Mesendoderm (in vitro differentiated cells): ENCODE data around the gene H6PD.
A peak's percentile ranks its signal among the peaks of the same experiment; 100 is the strongest.

Experiments used
- DNase-seq: peaks from one replicate; pipeline ENCODE4 v3.0.0; 2013
- H2AK5ac ChIP-seq: 2 replicates; pipeline ENCODE4 v1.6.1; 2013; ENCODE audit warnings: low read length, inconsistent platforms
- H2BK120ac ChIP-seq: 2 replicates; pipeline ENCODE4 v1.6.1; 2013; ENCODE audit warnings: low read depth, mild to moderate bottlenecking, low read length, moderate library complexity, mixed read lengths
- H2BK15ac ChIP-seq: replicated peaks from 2 replicates; pipeline ENCODE4 v1.6.1; 2013; ENCODE audit warnings: low read depth, mild to moderate bottlenecking, moderate library complexity
- H2BK5ac ChIP-seq: 2 replicates; pipeline ENCODE4 v1.6.1; 2013; ENCODE audit warnings: low read length, inconsistent platforms
- H3K18ac ChIP-seq: 2 replicates; pipeline ENCODE4 v1.6.1; 2013; ENCODE audit warnings: mild to moderate bottlenecking, low read length, mixed read lengths
- H3K23ac ChIP-seq: one replicate; pipeline ENCODE4 v1.6.1; 2013; ENCODE audit warnings: low read length
- H3K27ac ChIP-seq: 2 replicates; pipeline ENCODE4 v1.5.1; 2013; ENCODE audit warnings: low read depth, mild to moderate bottlenecking, inconsistent platforms, low read length, moderate library complexity
- H3K27me3 ChIP-seq: 2 replicates; pipeline ENCODE4 v1.6.1; 2013; ENCODE audit warnings: low read length, control low read depth, mild to moderate bottlenecking, inconsistent platforms; ENCODE audit not compliant: insufficient read depth, poor library complexity
- H3K36me3 ChIP-seq: 2 replicates; pipeline ENCODE4 v1.6.1; 2013; ENCODE audit warnings: low read length, inconsistent platforms; ENCODE audit not compliant: control insufficient read depth, insufficient read depth
- H3K4ac ChIP-seq: one replicate; pipeline ENCODE4 v1.6.1; 2013; ENCODE audit warnings: low read depth, mild to moderate bottlenecking, low read length, moderate library complexity
- H3K4me1 ChIP-seq: 2 replicates; pipeline ENCODE4 v1.6.1; 2013; ENCODE audit warnings: low read depth, low read length, inconsistent platforms; ENCODE audit not compliant: control insufficient read depth
- H3K4me2 ChIP-seq: 2 replicates; pipeline ENCODE4 v1.6.1; 2013; ENCODE audit warnings: low read length
- H3K4me3 ChIP-seq: 2 replicates; pipeline ENCODE4 v1.5.1; 2013; ENCODE audit warnings: mild to moderate bottlenecking, low read length
- H3K56ac ChIP-seq: one replicate; pipeline ENCODE4 v1.6.1; 2013; ENCODE audit warnings: low read length
- H3K79me1 ChIP-seq: 2 replicates; pipeline ENCODE4 v1.6.1; 2013; ENCODE audit warnings: low read length, inconsistent platforms
- H3K79me2 ChIP-seq: 2 replicates; pipeline ENCODE4 v1.6.1; 2013; ENCODE audit warnings: mild to moderate bottlenecking, low read length; ENCODE audit not compliant: control insufficient read depth, insufficient read depth
- H3K9ac ChIP-seq: 2 replicates; pipeline ENCODE4 v1.6.1; 2013; ENCODE audit warnings: low read length, inconsistent platforms
- H4K5ac ChIP-seq: one replicate; pipeline ENCODE4 v1.6.1; 2013; ENCODE audit warnings: low read length
- H4K8ac ChIP-seq: one replicate; pipeline ENCODE4 v1.6.1; 2013; ENCODE audit warnings: low read depth, mild to moderate bottlenecking, control low read depth, low read length, moderate library complexity
- WGBS: extraction: QIAGEN DNeasy Blood & Tissue Kit; methylation state at CpG from one replicate; pipeline ENCODE4 v1.1.7; 2013; ENCODE audit warnings: low lambda C conversion rate, missing lambda C conversion rate; ENCODE audit not compliant: insufficient coverage; ENCODE audit errors: extremely low coverage; 5-methylcytosine and 5-hydroxymethylcytosine counted together

The H6PD gene

DNA sequence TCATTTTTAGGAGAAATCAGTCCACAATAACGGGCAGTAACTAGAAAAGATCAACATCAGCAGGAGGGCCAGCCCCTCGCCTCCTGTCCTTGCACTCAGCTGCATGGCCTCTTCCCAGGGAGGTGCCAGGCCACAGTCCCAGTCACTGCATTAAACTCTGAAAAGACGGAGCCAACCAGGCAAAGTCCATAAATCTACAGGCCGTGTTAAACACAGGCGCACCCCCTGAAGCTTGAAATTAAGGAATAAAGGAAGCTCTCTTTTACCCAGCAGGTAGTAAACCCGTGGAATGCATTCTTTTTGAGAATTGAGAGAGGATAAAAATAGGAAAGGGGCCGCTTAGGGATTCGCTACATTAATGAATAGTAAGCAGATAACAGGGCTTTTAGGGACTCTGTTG lies 18.4 kb downstream of the H6PD start:
- Histone ChIP-seq H3K4me1 (peaks cover 3% of the 10 kb centered on the region), H3K27me3 (no peaks in the 10 kb centered on the region), H3K4ac (no peak overlapping the region), H2BK15ac (no peak overlapping the region), H2BK5ac (no peak overlapping the region), H4K8ac (no peak overlapping the region), H3K56ac (no peak overlapping the region), H3K4me3 (no peak overlapping the region), H2AK5ac (no peak overlapping the region), H3K23ac (no peak overlapping the region), H3K27ac (no peak overlapping the region), H3K36me3 (no peaks in the 10 kb centered on the region), H3K79me1 (no peaks in the 10 kb centered on the region), H2BK120ac (no peak overlapping the region), H3K4me2 (no peak overlapping the region), H3K18ac (no peak overlapping the region), H4K5ac (no peak overlapping the region), H3K9ac (no peak overlapping the region), H3K79me2 (no peaks in the 10 kb centered on the region)
- DNase-seq: peak; percentile 40
- WGBS: no CpG with 5 or more reads among the region's 8 CpGs

DNA sequence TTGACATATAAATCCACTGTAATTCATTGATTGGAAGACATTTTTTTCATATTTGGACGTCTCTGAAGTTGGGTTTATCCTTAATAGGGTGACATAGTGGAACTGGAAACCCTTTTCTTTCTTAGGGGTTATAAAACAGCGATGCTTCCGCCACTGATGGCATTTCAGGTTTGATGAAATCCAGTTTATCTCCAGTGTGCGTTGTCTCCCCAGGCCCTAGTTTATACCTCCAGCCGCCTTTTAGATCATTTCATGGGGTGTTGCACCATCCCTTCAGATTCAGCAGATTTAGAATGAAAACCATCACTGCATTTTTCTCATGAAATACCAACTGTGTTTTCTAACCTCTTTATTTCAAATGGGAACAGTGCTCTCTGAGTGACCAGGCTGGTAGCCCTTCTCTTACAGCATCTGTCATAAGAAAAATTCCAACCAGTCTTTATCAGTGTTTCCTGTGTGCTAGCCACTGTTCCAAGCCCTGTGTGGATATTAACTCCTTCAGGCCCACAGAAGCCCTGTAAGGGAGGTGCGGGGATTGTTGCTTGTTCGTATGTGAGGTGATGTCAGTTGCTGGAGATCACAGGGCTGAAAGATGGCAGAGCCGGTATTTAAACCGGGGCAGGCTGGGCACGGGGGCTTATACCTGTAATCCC lies 19.0 kb downstream of the H6PD start:
- Histone ChIP-seq H3K27me3 (no peaks in the 10 kb centered on the region), H3K79me1 (no peaks in the 10 kb centered on the region), H3K4me2 (no peak overlapping the region), H3K4ac (no peak overlapping the region), H2AK5ac (no peak overlapping the region), H2BK15ac (no peak overlapping the region), H4K8ac (no peak overlapping the region), H3K56ac (no peak overlapping the region), H3K79me2 (no peaks in the 10 kb centered on the region), H2BK120ac (no peak overlapping the region), H4K5ac (no peak overlapping the region), H3K36me3 (no peaks in the 10 kb centered on the region), H3K27ac (no peak overlapping the region), H3K18ac (no peak overlapping the region), H3K4me3 (no peak overlapping the region), H3K23ac (no peak overlapping the region), H3K9ac (no peak overlapping the region), H2BK5ac (no peak overlapping the region), H3K4me1 (peaks cover 3% of the 10 kb centered on the region)
- peak; percentile 37 for DNase-seq
- no CpG with 5 or more reads among the region's 10 CpGs for WGBS

DNA sequence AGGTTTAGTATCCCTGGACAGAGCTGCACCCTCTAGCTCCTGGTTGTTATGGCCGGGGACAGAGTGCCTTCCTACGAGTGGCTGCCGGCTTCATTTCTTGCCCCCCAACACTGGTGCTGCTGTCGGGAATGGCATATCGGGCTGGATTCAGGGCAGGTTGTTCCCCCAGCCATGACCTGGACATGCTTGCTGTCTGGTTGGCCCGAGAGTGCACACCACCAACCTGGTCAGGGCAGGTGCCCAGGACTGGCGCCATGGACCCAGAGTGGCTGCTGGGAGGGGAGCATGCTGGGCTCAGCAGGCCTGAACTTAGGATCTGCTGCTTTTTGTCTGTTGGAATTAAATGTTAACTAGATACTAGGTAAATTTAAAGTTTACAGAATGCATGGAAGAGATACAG lies 21.8 kb downstream of the H6PD start:
- Histone ChIP-seq H3K27ac (no peak overlapping the region), H3K9ac (no peak overlapping the region), H3K4me3 (no peak overlapping the region), H3K4me1 (peaks cover 3% of the 10 kb centered on the region), H3K4ac (no peak overlapping the region), H2BK15ac (no peak overlapping the region), H3K4me2 (no peak overlapping the region), H3K79me2 (no peaks in the 10 kb centered on the region), H3K56ac (no peak overlapping the region), H2BK5ac (no peak overlapping the region), H4K5ac (no peak overlapping the region), H2BK120ac (no peak overlapping the region), H3K79me1 (peaks cover 3% of the 10 kb centered on the region), H3K23ac (no peak overlapping the region), H4K8ac (no peak overlapping the region), H3K27me3 (no peaks in the 10 kb centered on the region), H3K18ac (no peak overlapping the region), H3K36me3 (no peaks in the 10 kb centered on the region), H2AK5ac (no peak overlapping the region)
- no CpG with 5 or more reads among the region's 7 CpGs for WGBS
- no peak for DNase-seq

DNA sequence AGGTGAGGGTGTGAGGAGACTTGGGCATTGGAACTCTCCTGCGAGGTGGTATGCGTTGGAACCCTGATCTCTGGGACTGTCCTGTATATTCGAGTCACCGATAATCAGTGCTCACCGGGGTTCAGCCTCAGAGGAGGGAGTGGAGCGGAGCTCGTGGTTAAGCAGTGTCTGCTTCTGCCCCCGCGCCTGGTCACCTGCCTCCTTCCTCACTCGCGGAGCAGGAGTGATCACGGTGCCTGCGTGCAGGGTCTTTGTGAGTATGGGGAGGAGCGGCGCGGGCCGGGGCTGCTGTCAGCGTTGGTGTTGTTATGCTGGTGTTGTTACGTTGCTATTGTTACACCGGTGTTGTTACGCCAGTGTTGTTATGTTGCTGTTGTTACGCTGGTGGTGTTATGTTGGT lies 23.3 kb downstream of the H6PD start:
- H3K27ac ChIP-seq: no peak overlapping the region
- H3K79me1 ChIP-seq: peaks cover 3% of the 10 kb centered on the region
- no peak overlapping the region for H2BK15ac ChIP-seq
- H3K4me2 ChIP-seq: no peak overlapping the region
- no peak overlapping the region for H4K8ac ChIP-seq
- H2AK5ac ChIP-seq: no peak overlapping the region
- H3K79me2 ChIP-seq: no peaks in the 10 kb centered on the region
- H4K5ac ChIP-seq: no peak overlapping the region
- no peak overlapping the region for H3K56ac ChIP-seq
- no peaks in the 10 kb centered on the region for H3K27me3 ChIP-seq
- H2BK120ac ChIP-seq: no peak overlapping the region
- no peak overlapping the region for H3K4ac ChIP-seq
- no peak overlapping the region for H3K18ac ChIP-seq
- DNase-seq: no peak
- no peak overlapping the region for H2BK5ac ChIP-seq
- peaks cover 3% of the 10 kb centered on the region for H3K4me1 ChIP-seq
- no peaks in the 10 kb centered on the region for H3K36me3 ChIP-seq
- no peak overlapping the region for H3K9ac ChIP-seq
- no peak overlapping the region for H3K4me3 ChIP-seq
- no CpG with 5 or more reads among the region's 22 CpGs for WGBS
- H3K23ac ChIP-seq: no peak overlapping the region

DNA sequence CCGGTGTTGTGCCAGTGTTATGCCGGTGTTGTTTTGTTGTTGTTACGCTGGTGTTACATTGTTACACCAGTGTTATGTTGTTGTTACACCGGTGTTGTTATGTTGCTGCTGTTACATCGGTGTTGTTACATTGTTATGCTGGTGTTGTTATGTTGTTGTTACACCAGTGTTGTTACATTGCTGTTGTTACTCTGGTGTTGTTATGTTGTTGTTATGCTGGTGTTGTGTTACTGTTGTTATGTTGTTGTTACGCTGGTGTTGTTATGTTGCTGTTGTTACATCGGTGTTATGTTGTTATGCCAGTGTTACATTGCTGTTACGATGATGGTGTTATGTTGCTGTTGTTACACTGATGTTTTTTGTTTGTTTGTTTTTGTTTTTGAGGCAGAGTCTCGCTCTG lies 24.1 kb downstream of the H6PD start:
- Histone ChIP-seq H2BK120ac (no peak overlapping the region), H3K9ac (no peak overlapping the region), H2AK5ac (no peak overlapping the region), H3K4me1 (peaks cover under 1% of the 10 kb centered on the region), H3K4ac (no peak overlapping the region), H3K4me3 (peak overlapping the region; percentile 10), H3K79me2 (no peaks in the 10 kb centered on the region), H3K27ac (no peak overlapping the region), H3K56ac (no peak overlapping the region), H3K27me3 (no peaks in the 10 kb centered on the region), H3K18ac (no peak overlapping the region), H3K36me3 (no peaks in the 10 kb centered on the region), H4K8ac (no peak overlapping the region), H4K5ac (no peak overlapping the region), H3K79me1 (peaks cover 3% of the 10 kb centered on the region), H2BK15ac (no peak overlapping the region), H3K23ac (no peak overlapping the region), H3K4me2 (no peak overlapping the region), H2BK5ac (no peak overlapping the region)
- no peak for DNase-seq
- no CpG with 5 or more reads among the region's 9 CpGs for WGBS
